Measurements from ENCODE around the gene PRELID1.

GRCh38 chr5:177344891-177345290 is 41.3 kb downstream of the PRELID1 start:
- TF ChIP-seq CTCF (IDR thresholded peaks at IDR 0.05) (no peak), POLR2A (IDR thresholded peaks at IDR 0.05) (no peak)
